ENCODE results near the gene STXBP6.

STXBP6 gene

DNA sequence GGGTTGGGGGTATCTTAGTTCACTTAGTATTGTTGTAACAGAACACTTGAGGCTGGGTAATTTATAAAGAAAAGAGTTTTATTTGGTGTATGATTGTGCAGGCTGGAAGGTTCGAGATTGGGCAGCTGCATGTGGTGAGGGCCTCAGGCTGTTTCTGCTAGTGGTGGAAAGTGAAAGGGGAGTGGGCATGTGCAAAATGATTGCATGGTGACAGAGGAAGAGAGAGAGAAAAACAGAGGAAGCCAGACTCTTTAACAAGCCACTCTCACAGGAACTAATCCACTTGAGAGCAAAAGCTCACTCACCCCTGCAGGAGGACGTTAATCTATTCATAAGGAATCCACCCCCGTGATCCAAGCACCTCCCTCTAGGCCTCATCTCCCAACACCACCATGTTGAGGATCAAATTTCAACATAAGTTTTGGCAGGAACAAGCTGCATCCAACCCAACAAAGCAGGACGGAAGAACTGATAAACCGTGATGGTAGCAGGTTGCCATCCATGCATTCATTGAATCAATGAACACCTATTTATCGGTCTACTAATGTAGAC lies 251.0 kb downstream of the STXBP6 start:
- TF ChIP-seq MAX (IDR thresholded peaks at IDR 0.05; ENCODE audit: low read depth, low read length) (no peak), MYC (IDR thresholded peaks at IDR 0.05; ENCODE audit: low read depth, low read length) (no peak), CTCF (IDR thresholded peaks at IDR 0.05; ENCODE audit: low read depth, low read length) (no peak), POLR2A (IDR thresholded peaks at IDR 0.05; ENCODE audit: extremely low read depth, insufficient read length) (no peak)

DNA sequence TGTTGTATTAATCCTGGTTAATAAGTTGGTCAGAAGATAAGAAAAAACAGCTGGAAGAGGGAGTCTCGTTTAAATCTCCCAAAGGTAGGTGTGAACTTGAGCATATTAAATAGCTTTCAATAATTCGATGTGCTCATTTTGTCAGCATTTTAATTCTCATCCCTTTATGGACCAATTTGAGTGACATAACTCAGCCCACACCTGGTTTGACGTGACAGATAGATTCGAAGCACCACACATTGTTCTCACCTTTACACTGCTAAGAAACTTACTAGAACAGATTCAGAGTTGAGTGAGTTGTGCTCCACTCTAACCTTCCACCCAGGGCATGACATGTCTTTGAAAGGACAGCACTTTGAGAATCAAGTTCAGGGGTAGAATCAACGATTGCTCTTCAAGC lies 254.5 kb downstream of the STXBP6 start:
- no peak for DNase-seq (ENCODE audit: low read depth)
- no peak for TF ChIP-seq MAX (IDR thresholded peaks at IDR 0.05; ENCODE audit: low read depth, low read length)
- TF ChIP-seq MYC (IDR thresholded peaks at IDR 0.05; ENCODE audit: low read depth, low read length): no peak
- TF ChIP-seq POLR2A (IDR thresholded peaks at IDR 0.05; ENCODE audit: extremely low read depth, insufficient read length): no peak
- no peak for TF ChIP-seq CTCF (IDR thresholded peaks at IDR 0.05; ENCODE audit: low read depth, low read length)
- H3K4me3 ChIP-seq (ENCODE audit: low read depth, low read length): no peak overlapping the region

More for the DNA sequence above, 251.0 kb downstream of the STXBP6 start:
- no peak overlapping the region for H3K4me3 ChIP-seq (ENCODE audit: low read depth, low read length)
- no peak for DNase-seq (ENCODE audit: low read depth)

DNA sequence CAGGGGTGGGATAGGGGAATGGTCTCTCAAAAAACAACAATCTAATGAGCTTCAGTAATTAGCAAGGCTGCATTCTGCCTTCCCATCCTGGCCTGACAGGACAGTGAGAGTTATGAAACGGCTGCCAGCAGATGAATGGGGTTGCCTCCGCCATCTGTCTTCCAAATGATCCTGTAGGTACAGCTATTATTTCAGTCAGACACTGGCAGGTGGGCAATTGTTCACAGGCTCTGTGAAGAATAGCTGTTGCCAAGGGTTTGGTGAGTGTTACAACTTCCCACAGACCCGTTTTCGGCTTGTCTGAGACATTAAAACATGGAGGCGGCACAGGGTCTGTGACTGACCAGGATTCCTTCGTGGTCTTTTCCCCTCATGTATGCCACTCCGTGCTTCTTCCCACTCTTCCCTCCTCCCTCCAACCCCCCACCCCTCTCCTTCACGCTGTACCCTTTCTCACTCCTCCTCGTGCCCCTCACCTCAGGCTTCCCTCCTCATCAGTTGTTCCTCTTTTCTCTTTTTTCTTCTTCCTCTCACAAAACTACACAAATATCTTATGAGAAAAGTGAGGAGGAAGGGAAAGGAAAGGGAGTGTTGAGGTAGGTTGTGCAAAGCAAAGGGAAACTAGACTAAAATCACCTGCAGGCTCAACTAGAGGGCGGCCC lies 255.2 kb downstream of the STXBP6 start:
- TF ChIP-seq CTCF (IDR thresholded peaks at IDR 0.05; ENCODE audit: low read depth, low read length) (no peak), POLR2A (IDR thresholded peaks at IDR 0.05; ENCODE audit: extremely low read depth, insufficient read length) (no peak), MAX (IDR thresholded peaks at IDR 0.05; ENCODE audit: low read depth, low read length) (no peak), MYC (IDR thresholded peaks at IDR 0.05; ENCODE audit: low read depth, low read length) (no peak)
- DNase-seq (ENCODE audit: low read depth): no peak

DNA sequence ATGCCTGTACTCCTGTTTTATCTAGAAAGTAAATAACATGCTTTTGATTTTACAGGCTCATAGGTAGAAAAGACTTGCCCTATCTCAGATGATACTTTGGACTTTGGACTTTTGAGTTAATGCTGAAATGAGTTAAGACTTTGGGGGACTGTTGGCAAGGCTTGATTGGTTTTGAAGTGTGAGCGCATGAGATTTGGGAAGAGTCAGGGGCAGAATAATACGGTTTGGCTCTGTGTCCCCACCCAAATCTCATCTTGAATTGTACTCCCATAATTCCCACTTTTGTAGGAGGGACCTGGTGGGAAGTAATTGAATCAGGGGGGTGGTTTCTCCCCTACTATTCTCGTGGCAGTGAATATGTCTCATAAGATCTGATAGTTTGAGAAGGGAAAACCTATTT lies 259.8 kb downstream of the STXBP6 start:
- DNase-seq (ENCODE audit: low read depth): no peak
- TF ChIP-seq MAX (IDR thresholded peaks at IDR 0.05; ENCODE audit: low read depth, low read length) (no peak), POLR2A (IDR thresholded peaks at IDR 0.05; ENCODE audit: extremely low read depth, insufficient read length) (no peak), CTCF (IDR thresholded peaks at IDR 0.05; ENCODE audit: low read depth, low read length) (no peak), MYC (IDR thresholded peaks at IDR 0.05; ENCODE audit: low read depth, low read length) (no peak)
- H3K4me3 ChIP-seq (ENCODE audit: low read depth, low read length): no peak overlapping the region

More for the DNA sequence above, 255.2 kb downstream of the STXBP6 start:
- H3K4me3 ChIP-seq (ENCODE audit: low read depth, low read length): no peak overlapping the region

DNA sequence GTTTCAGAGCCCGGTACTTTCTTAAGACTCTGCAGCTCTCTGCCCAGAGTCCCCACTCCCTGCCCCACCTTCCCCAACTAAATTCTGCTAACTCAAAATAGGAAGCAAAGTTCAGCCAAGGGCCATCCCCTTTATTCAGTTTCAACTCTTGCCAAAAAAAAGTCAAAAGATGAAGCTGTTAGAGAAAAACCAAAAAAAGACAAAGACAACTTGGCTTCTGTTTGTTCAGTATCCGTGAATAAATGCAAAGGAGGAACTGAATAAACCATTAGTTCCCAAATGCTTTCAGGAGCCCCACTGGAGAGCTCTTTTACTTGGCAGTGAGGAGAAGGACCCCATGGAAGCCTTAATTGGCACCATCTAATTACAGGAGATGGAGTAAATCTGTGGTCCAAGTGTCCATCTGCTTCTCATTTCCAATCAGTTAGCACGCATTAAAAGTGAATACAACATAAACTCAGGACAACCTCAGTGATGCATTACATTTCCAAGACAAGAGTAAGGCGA lies 260.5 kb downstream of the STXBP6 start:
- no peak overlapping the region for H3K4me3 ChIP-seq (ENCODE audit: low read depth, low read length)
- DNase-seq (ENCODE audit: low read depth): no peak
- no peak for TF ChIP-seq POLR2A (IDR thresholded peaks at IDR 0.05; ENCODE audit: extremely low read depth, insufficient read length)
- TF ChIP-seq MAX (IDR thresholded peaks at IDR 0.05; ENCODE audit: low read depth, low read length): no peak
- no peak for TF ChIP-seq CTCF (IDR thresholded peaks at IDR 0.05; ENCODE audit: low read depth, low read length)
- no peak for TF ChIP-seq MYC (IDR thresholded peaks at IDR 0.05; ENCODE audit: low read depth, low read length)

All from NB4 (cell line).